ENCODE results near the gene RBM33.
A peak's percentile ranks its signal among the peaks of the same experiment; 100 is the strongest.

The RBM33 gene

DNA sequence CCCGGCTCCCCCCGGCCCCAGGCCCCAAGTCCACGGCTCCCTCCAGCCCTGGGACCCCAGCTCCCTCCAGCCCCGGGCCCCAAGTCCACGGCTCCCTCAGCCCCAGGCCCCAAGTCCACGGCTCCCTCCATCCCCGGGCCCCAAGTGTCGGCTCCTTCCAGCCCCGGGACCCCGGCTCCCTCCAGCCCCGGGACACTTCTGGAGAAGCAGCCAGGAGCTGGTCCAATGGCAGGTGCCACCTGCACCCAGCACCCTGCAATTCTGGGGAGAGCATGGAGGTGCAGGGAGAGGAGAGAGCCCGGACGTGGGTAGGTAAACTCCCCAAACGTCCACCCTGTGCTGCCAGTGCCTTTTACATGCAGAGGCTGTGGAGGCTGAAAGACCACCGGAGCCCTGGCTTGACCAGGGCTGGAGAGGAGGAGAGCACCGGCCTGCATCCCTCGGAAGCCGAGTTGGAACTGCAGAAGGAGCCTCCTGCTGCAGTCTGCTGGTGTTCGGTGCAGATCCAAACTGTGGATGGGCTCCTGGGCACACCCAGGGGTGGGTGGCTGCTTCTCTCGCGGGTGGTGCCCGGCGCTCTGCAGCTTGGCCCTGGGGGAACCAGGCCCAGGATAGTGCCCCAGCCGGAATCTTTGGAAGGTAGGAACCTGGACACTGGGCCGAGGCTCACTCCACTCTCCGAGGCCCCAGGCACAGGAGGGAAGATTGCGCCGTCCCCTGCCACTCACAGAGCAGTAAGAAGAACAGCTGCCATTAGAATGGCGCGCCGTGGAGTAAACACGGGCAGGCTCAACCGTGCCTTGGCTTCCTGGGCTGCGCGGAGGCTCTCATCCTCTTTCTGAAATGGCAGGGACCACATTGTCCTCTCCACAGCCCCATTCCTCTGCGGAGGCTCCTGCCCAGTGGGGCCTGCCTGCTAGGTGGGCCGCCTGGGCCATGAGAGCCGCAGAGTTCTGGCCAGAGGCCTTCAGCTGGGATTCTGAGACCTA lies 153.1 kb downstream of the RBM33 start:
- no peak for DNase-seq

- no peak for DNase-seq
Measured at GRCh38 chr7:155798673-155799439, 154.4 kb downstream of the RBM33 start.

DNA sequence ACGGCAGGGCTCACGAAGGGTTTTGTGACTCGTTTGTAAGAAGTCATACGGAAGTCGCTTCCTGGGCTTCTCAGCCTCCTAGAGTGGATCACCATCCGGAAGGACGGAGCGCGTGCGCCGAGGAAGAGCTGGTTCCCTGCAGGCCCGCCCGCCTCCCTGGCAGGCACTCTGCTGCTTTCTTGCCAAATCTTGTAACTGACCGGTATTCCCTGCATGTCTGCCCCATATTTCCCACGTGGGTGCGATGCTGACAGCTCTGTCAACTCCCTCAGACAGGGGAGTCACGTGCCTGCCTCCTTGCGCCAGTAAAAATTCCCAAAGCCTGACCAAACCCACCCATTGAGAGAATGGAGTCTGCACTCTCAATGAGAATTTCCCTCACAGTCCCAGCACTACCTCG lies 155.1 kb downstream of the RBM33 start:
- no peak for DNase-seq

DNA sequence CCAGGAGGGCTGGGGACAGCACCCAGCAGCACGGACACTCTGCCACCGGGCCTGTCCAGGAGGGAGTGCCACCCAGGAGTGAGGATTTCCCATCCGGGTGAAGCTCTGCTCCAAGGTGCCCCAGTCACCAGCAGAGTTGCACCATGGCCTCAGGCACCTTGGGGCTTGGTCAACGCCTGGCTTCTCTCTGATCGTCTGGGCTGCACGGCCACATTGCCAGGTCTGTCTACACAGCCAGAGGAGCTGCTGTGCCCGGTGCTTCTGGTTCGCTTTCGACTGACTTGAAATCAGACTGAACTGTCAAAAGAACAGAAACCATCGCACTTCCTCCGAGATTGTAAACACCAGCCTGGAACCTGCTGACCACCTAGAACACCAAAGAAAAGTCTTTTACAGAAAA lies 155.8 kb downstream of the RBM33 start:
- DNase-seq = no peak

GRCh38 chr7:155800741-155801267 lies 156.3 kb downstream of the RBM33 start:
- no peak for DNase-seq

DNA sequence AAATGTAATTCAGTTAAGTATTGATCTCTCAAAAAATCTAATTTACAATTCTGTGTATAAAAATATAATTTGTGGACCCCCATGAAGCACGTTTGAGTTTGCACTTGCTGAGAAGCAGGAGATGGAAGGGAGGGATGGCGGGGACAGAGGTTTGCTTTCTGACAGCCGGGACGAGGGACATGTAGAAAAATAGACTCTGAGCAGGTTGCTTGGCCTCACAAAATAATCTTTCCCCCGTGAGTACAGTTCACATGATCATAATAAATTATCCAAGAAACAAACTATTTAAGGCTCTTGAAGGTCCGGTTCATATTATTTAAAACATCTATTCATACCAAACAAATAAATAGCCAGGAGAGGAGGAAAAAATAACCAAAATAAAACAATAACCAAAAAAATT lies 157.8 kb downstream of the RBM33 start:
- DNase-seq = no peak

DNA sequence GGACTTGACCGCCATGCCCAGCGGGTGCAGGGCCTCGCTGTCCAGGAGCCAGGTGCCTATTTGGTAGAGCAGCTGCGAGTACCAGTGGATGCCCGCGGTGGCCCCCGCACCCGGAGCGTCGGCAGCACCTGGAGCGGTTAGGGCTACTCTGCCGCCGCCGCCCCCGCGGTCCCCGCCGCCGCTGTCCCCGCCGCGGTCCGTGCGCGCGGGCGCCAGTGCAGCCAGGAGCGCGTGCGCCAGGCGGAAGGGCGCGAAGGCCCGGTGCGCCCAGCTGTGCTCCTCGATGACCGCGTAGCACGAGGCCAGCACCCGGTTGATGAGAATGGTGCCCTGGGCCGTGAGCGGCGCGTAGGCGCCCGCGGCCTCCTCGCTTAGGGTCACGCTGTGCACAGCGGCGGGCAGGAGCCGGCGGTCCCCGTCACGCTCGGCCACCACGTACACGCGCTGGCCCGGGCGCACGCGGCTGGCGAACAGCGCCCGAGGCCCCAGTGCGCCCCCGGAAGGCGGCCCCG lies 158.5 kb downstream of the RBM33 start:
- no peak for DNase-seq

DNA sequence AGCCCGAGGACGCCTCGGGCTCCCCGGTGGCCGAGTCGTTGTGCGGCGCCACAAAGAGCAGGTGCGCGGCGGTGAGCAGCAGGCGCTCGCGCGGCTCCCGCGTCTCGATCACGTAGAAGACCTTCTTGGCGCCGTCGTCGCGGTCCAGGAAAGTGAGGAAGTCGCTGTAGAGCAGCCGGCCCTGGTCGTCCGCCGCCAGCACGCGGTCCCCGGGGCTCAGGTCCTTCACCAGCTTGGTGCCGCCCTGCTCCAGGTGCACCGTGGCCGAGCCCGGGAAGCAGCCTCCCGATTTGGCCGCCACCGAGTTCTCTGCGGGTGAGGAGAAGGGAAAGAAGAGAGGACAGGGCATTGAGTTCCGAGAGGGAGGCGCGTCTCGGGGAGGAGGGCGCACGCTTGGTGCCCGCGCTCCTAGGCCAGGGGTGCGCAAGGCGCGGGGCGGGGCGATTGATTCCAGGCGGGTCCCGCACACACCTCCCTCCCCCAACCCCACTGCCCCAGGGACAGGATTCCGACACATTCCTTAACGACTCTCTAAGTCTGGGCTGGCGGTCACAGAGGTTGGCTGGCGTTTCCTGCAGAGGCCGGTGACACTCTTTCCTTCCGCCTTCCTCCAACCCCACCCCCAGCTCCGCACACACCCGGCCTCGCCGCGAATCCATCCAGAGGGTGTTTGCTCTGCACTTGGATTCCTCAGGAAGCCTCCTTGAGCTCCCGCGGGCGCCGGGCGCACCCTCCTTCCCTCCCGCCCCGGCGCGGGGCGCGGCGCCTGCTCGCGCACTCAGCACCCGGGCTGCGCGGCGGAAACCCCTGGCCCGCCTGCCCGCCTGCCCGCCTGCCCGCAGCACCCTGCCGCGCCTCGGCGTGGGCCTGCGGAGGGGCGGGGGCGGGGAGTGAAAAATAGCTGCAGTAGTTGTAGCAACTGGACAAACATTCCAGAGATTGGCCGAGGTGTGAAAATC lies 159.2 kb downstream of the RBM33 start:
- no peak for DNase-seq

- DNase-seq = no peak
Measured at GRCh38 chr7:155804431-155804831, 160.0 kb downstream of the RBM33 start.

GRCh38 chr7:155804897-155805825 lies 160.7 kb downstream of the RBM33 start:
- DNase-seq = peak; percentile 50

DNA sequence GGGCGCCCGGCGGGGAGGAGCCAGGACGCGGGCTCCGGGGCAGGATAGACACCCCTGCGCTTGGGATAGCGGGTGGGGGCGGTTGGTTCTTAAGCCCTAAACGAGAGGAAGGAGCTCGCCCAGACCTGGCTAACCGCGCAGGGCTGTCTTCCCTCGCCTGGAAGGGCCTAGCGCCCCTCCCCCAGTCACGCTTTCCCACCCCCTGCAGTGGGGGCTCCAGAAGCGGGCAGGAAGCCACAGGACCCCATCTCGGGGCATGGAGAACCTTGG lies 161.3 kb downstream of the RBM33 start:
- DNase-seq = no peak

DNA sequence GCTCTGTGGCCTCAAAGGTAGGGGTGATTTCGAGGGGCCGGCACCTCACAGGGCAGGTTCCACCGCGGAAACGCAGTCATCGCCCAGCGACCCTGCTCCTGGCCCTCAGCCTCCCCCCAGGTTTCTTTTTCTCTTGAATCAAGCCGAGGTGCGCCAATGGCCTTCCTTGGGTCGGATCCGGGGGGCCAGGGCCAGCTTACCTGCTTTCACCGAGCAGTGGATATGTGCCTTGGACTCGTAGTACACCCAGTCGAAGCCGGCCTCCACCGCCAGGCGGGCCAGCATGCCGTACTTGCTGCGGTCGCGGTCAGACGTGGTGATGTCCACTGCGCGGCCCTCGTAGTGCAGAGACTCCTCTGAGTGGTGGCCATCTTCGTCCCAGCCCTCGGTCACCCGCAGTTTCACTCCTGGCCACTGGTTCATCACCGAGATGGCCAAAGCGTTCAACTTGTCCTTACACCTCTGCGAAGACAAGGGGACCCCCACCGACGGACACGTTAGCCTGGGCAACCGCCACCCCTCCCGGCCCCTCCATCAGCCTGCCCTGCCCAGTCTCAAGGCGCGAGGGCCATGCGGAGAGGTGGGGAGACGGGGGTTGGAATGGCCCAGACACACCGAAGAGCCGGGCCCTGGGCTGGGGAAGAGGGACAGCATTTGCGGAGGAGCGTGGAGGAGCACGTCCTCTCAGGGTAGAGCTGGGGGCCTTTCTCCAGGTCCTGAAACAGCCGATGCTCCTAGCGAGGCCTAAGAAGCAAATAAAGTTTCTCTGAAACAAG lies 161.8 kb downstream of the RBM33 start:
- DNase-seq = no peak

DNA sequence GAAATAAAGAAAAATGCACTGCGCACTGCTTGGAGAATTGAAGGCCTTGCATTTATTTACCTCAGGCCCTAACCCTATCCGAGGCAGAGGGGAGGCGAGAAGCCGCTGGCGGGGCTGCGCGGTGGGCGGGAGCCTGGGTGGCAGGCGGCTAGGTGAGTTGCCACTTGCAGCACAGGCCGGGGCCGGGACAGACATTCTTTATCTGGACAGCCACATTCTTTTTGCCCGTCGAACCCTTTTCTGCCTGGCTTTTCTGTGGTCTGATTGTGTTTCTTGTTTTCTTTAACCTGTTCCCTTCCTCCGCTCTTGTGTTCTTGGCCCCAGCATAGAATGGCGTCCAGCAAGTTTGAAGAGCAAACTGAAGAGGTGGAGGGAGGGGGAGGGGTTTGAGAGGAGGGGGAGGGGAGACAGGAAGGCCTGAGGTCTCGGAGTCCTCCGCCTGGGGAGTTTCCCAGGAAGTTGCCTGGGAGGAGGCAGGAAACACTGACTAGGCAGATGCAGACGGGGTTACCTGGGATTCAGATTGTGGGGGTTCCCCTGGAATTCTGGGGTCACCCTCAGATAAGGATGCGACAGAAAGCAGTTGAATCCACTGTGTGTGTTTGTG lies 162.7 kb downstream of the RBM33 start:
- DNase-seq = no peak

GRCh38 chr7:155807789-155808548 lies 163.5 kb downstream of the RBM33 start:
- no peak for DNase-seq

DNA sequence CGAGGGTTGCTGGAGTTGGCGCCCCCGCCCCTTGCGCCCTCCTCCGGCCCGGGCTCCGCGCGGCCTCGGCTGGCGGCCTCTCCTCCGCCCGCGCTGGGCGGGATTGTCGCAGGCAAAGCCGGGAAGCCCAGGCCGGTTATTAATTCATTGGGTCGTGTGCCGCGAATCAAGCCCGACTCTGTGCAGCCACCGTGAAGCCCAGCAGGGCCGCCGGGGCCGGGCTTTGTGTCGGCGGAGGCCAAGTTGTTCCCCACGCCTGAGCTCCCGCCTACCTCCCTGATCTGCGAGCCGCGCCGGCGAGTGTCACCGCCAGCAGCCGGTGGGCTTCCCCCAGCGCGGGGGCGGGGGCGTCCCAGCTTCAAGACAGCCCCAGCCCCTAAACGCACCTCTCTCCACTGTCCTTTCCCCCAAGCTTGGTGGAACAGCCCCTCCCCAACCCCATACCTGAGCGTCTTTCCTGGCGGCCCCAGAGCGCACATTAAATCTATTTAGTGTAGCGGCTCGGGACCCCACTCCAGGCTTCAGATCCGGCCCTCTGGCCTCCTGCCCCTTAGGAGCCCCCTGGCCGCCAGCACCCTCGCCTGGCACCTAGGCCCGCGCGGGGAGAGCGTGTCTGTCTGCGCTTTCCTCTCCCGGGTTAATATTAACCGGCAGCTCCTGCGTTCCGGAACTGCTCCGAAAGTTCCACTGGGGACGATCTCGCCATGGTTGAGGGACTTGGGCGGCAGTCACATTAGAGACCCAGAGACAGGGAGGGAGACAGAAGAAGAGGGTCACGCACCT lies 164.3 kb downstream of the RBM33 start:
- DNase-seq = no peak

- no peak for DNase-seq
Measured at GRCh38 chr7:155809332-155809946, 165.0 kb downstream of the RBM33 start.

- no peak for DNase-seq
Measured at GRCh38 chr7:155809947-155810769, 165.7 kb downstream of the RBM33 start.

Measured in femur (tissue), 1 donor.